IMR-90 (cell line): ENCODE data around the gene TMEM100. TPM values are rescaled to one million over a fixed set of nuclear protein-coding genes. Genes with fewer than 3 reads are reported as not detected.

ENCODE experiments used
- ATAC-seq: fragments of 200-7000 bp; cut with Tn5 transposase; 2 replicates; pipeline ENCODE4 v1.9.1; 2020; ENCODE audit warnings: low read depth, mild to moderate bottlenecking, moderate library complexity
- BruUV-seq: library from RNA; stranded (reverse); fragments of 400-500 nt; replicated peaks from 2 replicates; lab custom pipeline; 2021; lab: Mats Ljungman, UMichigan
- CTCF ChIA-PET: fragments of 300-600 bp; formaldehyde crosslinking; extraction: SDS; loops from one replicate; lab custom pipeline; 2021; ENCODE audit warnings: antibody characterized with exemption; lab: Yijun Ruan, JAX
- POLR2A ChIA-PET: fragments of 300-600 bp; sonication (Branson Sonifier 250); formaldehyde crosslinking; loops from one replicate; lab custom pipeline; 2022; ENCODE audit warnings: antibody characterized with exemption; ENCODE audit not compliant: unreplicated experiment; lab: Charles Lee
- DNase-seq: peaks from one replicate; pipeline ENCODE4 v3.0.0; 2013
- H2AFZ ChIP-seq: replicated peaks from 2 replicates; pipeline ENCODE3; 2013; ENCODE audit warnings: low read length, mild to moderate bottlenecking; ENCODE audit not compliant: poor library complexity
- H2AK5ac ChIP-seq: 2 replicates; pipeline ENCODE4 v1.6.1; 2013; ENCODE audit warnings: low read depth, low read length, inconsistent platforms
- H2AK9ac ChIP-seq: replicated peaks from 2 replicates; pipeline ENCODE3; 2013; ENCODE audit warnings: mild to moderate bottlenecking, low read depth, low read length, moderate library complexity; ENCODE audit not compliant: poor library complexity
- H2BK120ac ChIP-seq: 2 replicates; pipeline ENCODE4 v1.6.1; 2013; ENCODE audit warnings: low read depth, low read length, inconsistent platforms
- H2BK15ac ChIP-seq: 3 replicates; pipeline ENCODE4 v1.6.1; 2013; ENCODE audit warnings: low read depth, low read length, inconsistent platforms
- H2BK20ac ChIP-seq: 2 replicates; pipeline ENCODE4 v1.6.1; 2013; ENCODE audit warnings: low read depth, mild to moderate bottlenecking, inconsistent platforms, low read length, moderate library complexity
- H2BK5ac ChIP-seq: 2 replicates; pipeline ENCODE4 v1.6.1; 2013; ENCODE audit warnings: mild to moderate bottlenecking, low read depth, low read length, inconsistent platforms; ENCODE audit not compliant: poor library complexity, severe bottlenecking
- H3K14ac ChIP-seq: replicated peaks from 2 replicates; pipeline ENCODE4 v1.6.1; 2013; ENCODE audit warnings: low read depth, low read length, inconsistent platforms
- H3K18ac ChIP-seq: 2 replicates; pipeline ENCODE4 v1.6.1; 2013; ENCODE audit warnings: low read depth, low read length, control low read depth
- H3K23ac ChIP-seq: 2 replicates; pipeline ENCODE4 v1.6.1; 2013; ENCODE audit warnings: low read depth, low read length, inconsistent platforms
- H3K27ac ChIP-seq: 2 replicates; pipeline ENCODE4 v1.5.1; 2013; ENCODE audit warnings: mild to moderate bottlenecking, control low read depth, low read length; ENCODE audit not compliant: insufficient read depth
- H3K27me3 ChIP-seq: 2 replicates; pipeline ENCODE4 v1.6.1; 2013; ENCODE audit warnings: low read length; ENCODE audit not compliant: control insufficient read depth, insufficient read depth
- H3K36me3 ChIP-seq: 2 replicates; pipeline ENCODE4 v1.6.1; 2013; ENCODE audit warnings: low read length, mixed read lengths; ENCODE audit not compliant: control insufficient read depth, insufficient read depth
- H3K4ac ChIP-seq: 2 replicates; pipeline ENCODE4 v1.6.1; 2013; ENCODE audit warnings: low read depth, low read length, inconsistent platforms
- H3K4me1 ChIP-seq: 2 replicates; pipeline ENCODE4 v1.6.1; 2013; ENCODE audit warnings: low read length, mixed read lengths; ENCODE audit not compliant: control insufficient read depth, insufficient read depth
- H3K4me2 ChIP-seq: 2 replicates; pipeline ENCODE4 v1.6.1; 2013; ENCODE audit warnings: low read depth, mild to moderate bottlenecking, control low read depth, low read length, moderate library complexity
- H3K4me3 ChIP-seq: 2 replicates; pipeline ENCODE4 v1.5.1; 2013; ENCODE audit warnings: low read depth, mild to moderate bottlenecking, control low read depth, low read length, moderate library complexity; ENCODE audit not compliant: insufficient read depth
- H3K56ac ChIP-seq: 2 replicates; pipeline ENCODE4 v1.6.1; 2013; ENCODE audit warnings: low read length, inconsistent platforms; ENCODE audit not compliant: insufficient read depth; ENCODE audit errors: extremely low read depth
- H3K79me1 ChIP-seq, 2 experiments: 2 replicates each; pipeline ENCODE4 v1.6.1; 2013; ENCODE audit warnings: low read length in 2 of 2, inconsistent platforms in 1 of 2, low read depth in 1 of 2
- H3K9ac ChIP-seq: 2 replicates; pipeline ENCODE4 v1.6.1; 2013; ENCODE audit warnings: low read depth, low read length, control low read depth
- H3K9me1 ChIP-seq: 2 replicates; pipeline ENCODE4 v1.6.1; 2013; ENCODE audit warnings: low read length, inconsistent platforms; ENCODE audit not compliant: insufficient read depth
- H3K9me3 ChIP-seq: 2 replicates; pipeline ENCODE4 v1.6.1; 2013; ENCODE audit warnings: low read length; ENCODE audit not compliant: control insufficient read depth, insufficient read depth
- H4K20me1 ChIP-seq: 2 replicates; pipeline ENCODE4 v1.6.1; 2013; ENCODE audit warnings: low read length, inconsistent platforms; ENCODE audit not compliant: insufficient read depth
- H4K5ac ChIP-seq: 2 replicates; pipeline ENCODE4 v1.6.1; 2013; ENCODE audit warnings: mild to moderate bottlenecking, low read depth, low read length, control low read depth
- H4K8ac ChIP-seq, 2 experiments: 2 replicates each; pipeline ENCODE4 v1.6.1; 2013; ENCODE audit warnings: low read depth in 2 of 2, low read length in 2 of 2, control low read depth in 1 of 2, inconsistent platforms in 1 of 2
- H4K91ac ChIP-seq: 2 replicates; pipeline ENCODE4 v1.6.1; 2013; ENCODE audit warnings: low read depth, low read length, inconsistent platforms; ENCODE audit not compliant: insufficient read depth
- BHLHE40 ChIP-seq: fragments of 150-350 bp; IDR thresholded peaks from 2 replicates; pipeline ENCODE4 v1.6.1; 2016; ENCODE audit warnings: mild to moderate bottlenecking, low read depth, low read length
- CHD1 ChIP-seq: IDR thresholded peaks from 2 replicates; pipeline ENCODE4 v1.6.1; 2012; ENCODE audit warnings: low read depth, low read length, improper control_type of control experiment
- ELK1 ChIP-seq: fragments of 150-350 bp; IDR thresholded peaks from 2 replicates; pipeline ENCODE4 v1.6.1; 2016; ENCODE audit warnings: low read depth, mild to moderate bottlenecking, low read length, moderate library complexity, borderline replicate concordance
- MAZ ChIP-seq: IDR thresholded peaks from 2 replicates; pipeline ENCODE4 v1.6.1; 2012; ENCODE audit warnings: low read depth, mild to moderate bottlenecking, low read length, improper control_type of control experiment, moderate library complexity, borderline replicate concordance
- NFE2L2 ChIP-seq: fragments of 150-350 bp; IDR thresholded peaks from 2 replicates; pipeline ENCODE4 v1.6.1; 2016; ENCODE audit warnings: low read depth, mild to moderate bottlenecking, low read length
- POLR2A ChIP-seq: IDR thresholded peaks from 2 replicates; pipeline ENCODE4 v1.6.1; 2012; ENCODE audit warnings: mild to moderate bottlenecking, low read depth, low read length
- RAD21 ChIP-seq: IDR thresholded peaks from 2 replicates; pipeline ENCODE4 v1.6.1; 2012; ENCODE audit warnings: low read length, improper control_type of control experiment
- RCOR1 ChIP-seq: IDR thresholded peaks from 2 replicates; pipeline ENCODE4 v1.6.1; 2012; ENCODE audit warnings: mild to moderate bottlenecking, low read length, improper control_type of control experiment; ENCODE audit not compliant: insufficient replicate concordance
- SMC3 ChIP-seq: fragments of 150-350 bp; IDR thresholded peaks from 2 replicates; pipeline ENCODE4 v1.6.1; 2016; ENCODE audit warnings: low read depth, mild to moderate bottlenecking, antibody characterized with exemption, low read length, moderate library complexity
- WGBS, 2 experiments: methylation state at CpG; one replicate each; pipeline versions ENCODE4 v1.1.5 to v1.1.7; 2013; ENCODE audit warnings: missing lambda C conversion rate in 2 of 2; ENCODE audit not compliant: insufficient read length in 1 of 2; ENCODE audit errors: extremely low coverage in 2 of 2; 5-methylcytosine and 5-hydroxymethylcytosine counted together
- dilution Hi-C: fragments of 300-500 bp; cut with HindIII; formaldehyde crosslinking; loops from one replicate; pipeline ENCODE4 v1.14.3; 2018; ENCODE audit warnings: low sequenced_read_pairs; ENCODE audit not compliant: unreplicated experiment
- in situ Hi-C: fragments of 300-500 bp; cut with MboI; formaldehyde crosslinking; loops from 3 replicates; pipeline ENCODE4 v1.14.3; 2019; ENCODE audit warnings: low sequenced_read_pairs, inconsistent platforms, mixed read lengths
- intact Hi-C: fragments of 100-400 bp; cut with micrococcal nuclease; formaldehyde crosslinking; loops from 2 replicates; pipeline ENCODE4 v1.10.0; 2022
- polyA plus RNA-seq, 3 experiments: library from polyadenylated mRNA; depleted of rRNA; stranded (reverse); fragments of >200 nt; gene quantifications; 2 replicates each; pipeline ENCODE4 v1.2.3, GENCODE V29; 2012; ENCODE audit warnings: low replicate concordance in 1 of 3
- total RNA-seq: library from RNA; depleted of rRNA; stranded (reverse); fragments of >200 nt; gene quantifications from 2 replicates; pipeline ENCODE4 v1.2.3, GENCODE V29; 2012

The TMEM100 gene
- total and polyA plus RNA-seq, 2 of the 4 experiments (the other 2 are of a cell fraction), result 0.21 to 0.36 TPM

- POLR2A ChIA-PET, result interaction anchor here (0.6 kb wide), 1 partner anchor 154 kb away, joined by 3 read pairs; no protein-coding TSS in a partner anchor
- H3K56ac ChIP-seq, result no peak overlapping the region
- no peak overlapping the region for H2AFZ ChIP-seq
Observed at GRCh38 chr17:55730808-55731207, 8.1 kb upstream of the TMEM100 start.

More at GRCh38 chr17:55730808-55731207, 8.1 kb upstream of the TMEM100 start:
- Histone ChIP-seq H3K4me2 (no peak overlapping the region), H2BK120ac (no peak overlapping the region), H2BK15ac (no peak overlapping the region), H3K36me3 (no peaks in the 10 kb centered on the region), H4K8ac (no peak overlapping the region), H3K79me1 (no peaks in the 10 kb centered on the region), H3K4me3 (no peak overlapping the region), H3K9me1 (peaks cover 7% of the 10 kb centered on the region), H2AK9ac (no peak overlapping the region), H2BK5ac (no peak overlapping the region), H4K5ac (no peak overlapping the region), H3K27me3 (no peaks in the 10 kb centered on the region), H2BK20ac (no peak overlapping the region), H3K9me3 (no peaks in the 10 kb centered on the region), H3K4me1 (peaks cover 25% of the 10 kb centered on the region), H3K27ac (no peak overlapping the region), H3K14ac (no peak overlapping the region), H4K20me1 (no peaks in the 10 kb centered on the region), H3K4ac (no peak overlapping the region), H4K91ac (no peak overlapping the region), H2AK5ac (no peak overlapping the region), H3K23ac (no peak overlapping the region), H3K9ac (no peak overlapping the region), H3K18ac (no peak overlapping the region)
- CTCF ChIA-PET, result interaction anchor here (0.8 kb wide), 1 partner anchor 200 kb away, joined by 3 read pairs; no protein-coding TSS in a partner anchor
- TF ChIP-seq POLR2A (no peak), ELK1 (no peak), SMC3 (no peak), NFE2L2 (no peak), RAD21 (no peak), RCOR1 (no peak), MAZ (no peak), CHD1 (no peak), BHLHE40 (no peak)
- in situ Hi-C loops, result no loop called here
- intact Hi-C loops, result loop anchor here (5.0 kb wide), 1 partner anchor 966 kb away; no protein-coding TSS in a partner anchor
- ATAC-seq (no peak), DNase-seq (no peak)
- WGBS, 2 experiments, result no CpG with 5 or more reads among the region's 3 CpGs
- dilution Hi-C loops, result no loop called here
- BruUV-seq, result no TSS peak
